ENCODE results near the gene AGBL1. TPM values are rescaled to one million over a fixed set of nuclear protein-coding genes. Genes with fewer than 3 reads are reported as not detected.

AGBL1 gene
- total and polyA plus RNA-seq, 2 donors (not counting 1 experiment from before 2014, with no cell fraction given) = not detected

- H3K9me3 Mint-ChIP-seq (ENCODE audit: insufficient read depth) = peaks cover 4% of the 10 kb centered on the region
- ChIA-PET CTCF (no interaction called here), POLR2A (no interaction called here)
- H3K4me1 ChIP-seq (ENCODE audit: control insufficient read depth in 2 of 2, insufficient read depth in 2 of 2, low read length in 2 of 2) = no peaks in the 10 kb centered on the region
- H2AFZ ChIP-seq (ENCODE audit: insufficient read depth, low read depth, low read length, poor library complexity, severe bottlenecking) = no peak overlapping the region
- H3K27me3 Mint-ChIP-seq = no peaks in the 10 kb centered on the region
- H4K20me1 ChIP-seq (ENCODE audit: control insufficient read depth, insufficient read depth, low read length, poor library complexity, severe bottlenecking) = no peaks in the 10 kb centered on the region
- no peak overlapping the region for H3K4me3 Mint-ChIP-seq
- no peak overlapping the region for H3K4me3 ChIP-seq (ENCODE audit: control extremely low read depth in 1 of 5, extremely low read depth in 1 of 5, insufficient read depth in 1 of 5, low read depth in 2 of 5, low read length in 4 of 5)
- no peaks in the 10 kb centered on the region for H3K27me3 ChIP-seq (replicated peaks in 1 of 4; ENCODE audit: control extremely low read depth in 1 of 4, control insufficient read depth in 3 of 4, insufficient read depth in 4 of 4, low read length in 3 of 4)
- H3K4me2 ChIP-seq (replicated peaks; ENCODE audit: low read depth, low read length, poor library complexity, severe bottlenecking) = no peak overlapping the region
- no peaks in the 10 kb centered on the region for H3K36me3 ChIP-seq (replicated peaks in 1 of 2; ENCODE audit: control extremely low read depth in 1 of 2, control insufficient read depth in 1 of 2, extremely low read depth in 1 of 2, insufficient read depth in 2 of 2, low read length in 1 of 2)
- H3K79me2 ChIP-seq (ENCODE audit: control insufficient read depth, insufficient read depth, low read length) = no peaks in the 10 kb centered on the region
- H3K4me1 Mint-ChIP-seq = no peaks in the 10 kb centered on the region
- no peak overlapping the region for H3K27ac ChIP-seq (ENCODE audit: low read length in 2 of 2)
- no peak overlapping the region for H3K27ac Mint-ChIP-seq
- DNase-seq (no peak), ATAC-seq (ENCODE audit: low read depth) (no peak)
- TF ChIP-seq CTCF (IDR thresholded peaks at IDR 0.05) (no peak), EZH2 (IDR thresholded peaks at IDR 0.05; ENCODE audit: borderline replicate concordance, insufficient read depth, low read depth, low read length, poor library complexity, severe bottlenecking) (no peak)
- intact Hi-C loops (cut with micrococcal nuclease) = no loop called here
- peaks cover 0 to 7% (median under 1%) of the 10 kb centered on the region in 3 donors for H3K9me3 ChIP-seq (ENCODE audit: control extremely low read depth in 1 of 3, control insufficient read depth in 2 of 3, insufficient read depth in 1 of 3, low read length in 2 of 3)
- H3K9ac ChIP-seq (ENCODE audit: low read length) = no peak overlapping the region
Measured at GRCh38 chr15:86362555-86362954, 282.9 kb downstream of the AGBL1 start.

DNA sequence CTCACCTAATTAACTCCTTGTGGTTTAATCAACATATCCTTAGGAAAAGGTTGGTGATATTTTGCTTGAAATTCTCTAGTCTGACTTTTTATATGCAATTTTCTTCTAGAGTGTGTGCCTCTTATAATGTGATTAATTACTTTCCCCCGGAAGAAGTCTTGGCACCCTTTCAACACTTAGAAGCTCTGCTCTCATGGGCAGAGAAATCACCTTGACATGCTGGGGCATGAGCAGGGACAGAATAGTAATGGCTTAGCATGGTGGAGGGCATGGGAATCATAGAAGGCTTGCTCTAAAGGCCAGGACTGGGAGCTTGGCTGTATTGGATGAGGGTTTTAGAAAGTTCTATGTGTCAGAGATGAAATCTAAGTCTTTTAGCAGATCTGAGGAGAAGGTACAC, 293.5 kb downstream of the AGBL1 start:
- ChIA-PET CTCF (no interaction called here), POLR2A (no interaction called here)
- Histone ChIP-seq H3K4me1 (ENCODE audit: control insufficient read depth in 2 of 2, insufficient read depth in 2 of 2, low read length in 2 of 2) (no peaks in the 10 kb centered on the region), H3K27me3 (replicated peaks in 1 of 4; ENCODE audit: control extremely low read depth in 1 of 4, control insufficient read depth in 3 of 4, insufficient read depth in 4 of 4, low read length in 3 of 4) (no peaks in the 10 kb centered on the region), H3K4me2 (replicated peaks; ENCODE audit: low read depth, low read length, poor library complexity, severe bottlenecking) (no peak overlapping the region), H4K20me1 (ENCODE audit: control insufficient read depth, insufficient read depth, low read length, poor library complexity, severe bottlenecking) (no peaks in the 10 kb centered on the region), H3K9me3 (ENCODE audit: control extremely low read depth in 1 of 3, control insufficient read depth in 2 of 3, insufficient read depth in 1 of 3, low read length in 2 of 3) (peaks cover 0 to 3% (median under 1%) of the 10 kb centered on the region in 3 donors), H3K9ac (ENCODE audit: low read length) (no peak overlapping the region), H3K79me2 (ENCODE audit: control insufficient read depth, insufficient read depth, low read length) (no peaks in the 10 kb centered on the region), H2AFZ (ENCODE audit: insufficient read depth, low read depth, low read length, poor library complexity, severe bottlenecking) (no peak overlapping the region), H3K4me3 (ENCODE audit: control extremely low read depth in 1 of 5, extremely low read depth in 1 of 5, insufficient read depth in 1 of 5, low read depth in 2 of 5, low read length in 4 of 5) (no peak overlapping the region), H3K27ac (ENCODE audit: low read length in 2 of 2) (no peak overlapping the region), H3K36me3 (replicated peaks in 1 of 2; ENCODE audit: control extremely low read depth in 1 of 2, control insufficient read depth in 1 of 2, extremely low read depth in 1 of 2, insufficient read depth in 2 of 2, low read length in 1 of 2) (no peaks in the 10 kb centered on the region)
- no CpG with 5 or more reads among the region's 1 CpG for WGBS (ENCODE audit: insufficient coverage)
- ATAC-seq (ENCODE audit: low read depth) (no peak), DNase-seq (no peak)
- Mint-ChIP-seq H3K27me3 (no peaks in the 10 kb centered on the region), H3K27ac (no peak overlapping the region), H3K9me3 (ENCODE audit: insufficient read depth) (peaks cover 3% of the 10 kb centered on the region), H3K4me3 (no peak overlapping the region), H3K4me1 (no peaks in the 10 kb centered on the region)
- no peak for TF ChIP-seq CTCF (IDR thresholded peaks at IDR 0.05)
- no peak for TF ChIP-seq EZH2 (IDR thresholded peaks at IDR 0.05; ENCODE audit: borderline replicate concordance, insufficient read depth, low read depth, low read length, poor library complexity, severe bottlenecking)
- intact Hi-C loops (cut with micrococcal nuclease) = no loop called here

Measured in B cell (primary cell).